A549 treated with RU486 at 1 μM for 4 hours (cell line): ENCODE measurements around the gene RPS17. TPM values are rescaled to one million over a fixed set of nuclear protein-coding genes. Genes with fewer than 3 reads are reported as not detected.

Experiments used
- total RNA-seq: library from RNA; stranded (reverse); fragments of 200-300 nt; extraction: Qiagen RNA extraction; gene quantifications from 5 replicates; pipeline ENCODE4 v1.2.3, GENCODE V29; 2022; ENCODE audit warnings: low read depth

Gene RPS17
- 3,969 to 4,458 TPM (median 4,149 TPM) in 5 replicates for total RNA-seq

GRCh38 chr15:82540055-82540983, at the start of gene RPS17:
RPS17 (minus strand) TSS chr15:82540457; CDS start chr15:82540428, 29 bp downstream.

Other genes with a start within 250 kb of the RPS17 start
- gene GOLGA6L10, start 191.0 kb downstream of the RPS17 start, total RNA-seq, result 0.38 to 0.71 TPM (median 0.59 TPM) in 5 replicates
- 2.3 to 3.1 TPM (median 3.0 TPM) in 5 replicates for gene GOLGA6L9, start 110.6 kb downstream of the RPS17 start, total RNA-seq
- gene CPEB1, start 106.9 kb upstream of the RPS17 start, total RNA-seq, result 2.4 to 4.4 TPM (median 3.1 TPM) in 5 replicates
- 0.49 to 1.5 TPM (median 0.71 TPM) in 5 replicates for gene AP3B2, start 169.4 kb upstream of the RPS17 start, total RNA-seq